Measurements from ENCODE around the gene SFXN3.

GRCh38 chr10:101021239-101021638 is 9.8 kb upstream of the SFXN3 start:
- TF ChIP-seq POLR2A (IDR thresholded peaks at IDR 0.05; ENCODE audit: low read depth, low read length) (no peak), POLR2AphosphoS5 (IDR thresholded peaks at IDR 0.05; ENCODE audit: low read depth, low read length) (no peak)
